Heart left ventricle (tissue), 16 donors: ENCODE data around the gene ATG9B. TPM values are rescaled to one million over a fixed set of nuclear protein-coding genes. Genes with fewer than 3 reads are reported as not detected.

Experiments used
- ATAC-seq, 4 donors: fragments of 200-7000 bp; cut with Tn5 transposase; one replicate each; pipeline ENCODE4 v1.9.1; 2020 to 2022; ENCODE audit warnings: moderate library complexity in 4 of 4, mild to moderate bottlenecking in 3 of 4, moderate number of reproducible peaks in 1 of 4
- DNase-seq, 5 donors: peaks; one replicate each; pipeline ENCODE4 v3.0.0-alpha.2; 2020
- H3K27ac ChIP-seq, 12 donors: fragments of 200-600 bp; sonication (generic) in 4 of 12; one replicate each; pipeline versions ENCODE4 v1.5.0 to v1.8.0; 2016 to 2022; ENCODE audit warnings: mild to moderate bottlenecking in 2 of 12
- H3K27me3 ChIP-seq, 9 donors: fragments of 200-600 bp; sonication (generic) in 2 of 9; one replicate each; pipeline versions ENCODE4 v1.5.1 to v1.8.0; 2016 to 2022; ENCODE audit warnings: mild to moderate bottlenecking in 3 of 9
- H3K36me3 ChIP-seq, 9 donors: fragments of 200-600 bp; sonication (generic) in 2 of 9; one replicate each; pipeline versions ENCODE4 v1.5.0 to v1.8.0; 2018 to 2022; ENCODE audit warnings: mild to moderate bottlenecking in 2 of 9
- H3K4me1 ChIP-seq, 12 donors: fragments of 200-600 bp; sonication (generic) in 4 of 12; one replicate each; pipeline versions ENCODE4 v1.5.0 to v1.8.0; 2016 to 2022; ENCODE audit warnings: mild to moderate bottlenecking in 3 of 12
- H3K4me3 ChIP-seq, 12 donors: fragments of 200-600 bp; sonication (generic) in 4 of 12; one replicate each; pipeline versions ENCODE4 v1.5.0 to v1.8.0; 2017 to 2022; ENCODE audit warnings: mild to moderate bottlenecking in 9 of 12, moderate library complexity in 4 of 12
- H3K9me3 ChIP-seq, 12 donors: fragments of 200-600 bp; sonication (generic) in 4 of 12; one replicate each; pipeline versions ENCODE4 v1.5.0 to v1.8.0; 2016 to 2022; ENCODE audit warnings: mild to moderate bottlenecking in 1 of 12
- CTCF ChIP-seq, 12 donors: fragments of 200-600 bp; sonication (generic) in 4 of 12; IDR thresholded peaks; one replicate each; pipeline versions ENCODE4 v1.5.0 to v1.8.0; 2018 to 2022; ENCODE audit warnings: antibody characterized with exemption in 12 of 12, mild to moderate bottlenecking in 5 of 12
- POLR2A ChIP-seq, 2 donors: fragments of 450-650 bp; IDR thresholded peaks; one replicate each; pipeline ENCODE4 v1.6.1; 2017; ENCODE audit warnings: antibody characterized with exemption in 2 of 2, mild to moderate bottlenecking in 2 of 2, moderate library complexity in 2 of 2
- WGBS, 4 donors: extraction: QIAGEN DNeasy Blood & Tissue Kit in 2 of 4; methylation state at CpG; one replicate each; pipeline versions ENCODE4 v1.1.5 to v1.1.7; 2013 to 2018; 5-methylcytosine and 5-hydroxymethylcytosine counted together
- intact Hi-C, 10 donors: fragments of 100-400 bp; cut with DNase I; formaldehyde crosslinking; loops; one replicate each; pipeline versions ENCODE4 v1.11.1 to v1.14.2; 2022
- polyA plus RNA-seq, 2 donors: library from polyadenylated mRNA; stranded (reverse); fragments of 200-250 nt; gene quantifications; one replicate each; pipeline ENCODE4 v1.2.3, GENCODE V29; 2013
- total RNA-seq, 9 donors: library from RNA; depleted of rRNA in 2 of 9; stranded (reverse); fragments of >200 nt in 2 of 9; fragmentation: NEBNext Ultra II Directional in 3 of 9; extraction: Animal tissue kit (Norgen Biotek cat#: 25700) in 3 of 9; gene quantifications; one replicate each; pipeline versions ENCODE4 v1.1.0 to v1.2.4, GENCODE V29; 2016 to 2023
- donor health status: ischemic (EF 13 %, LVEDD 7.1; RV severe dilation, severe dysfunction).
- donor health status: healthy with polysubstance abuse.
- donor health status: DM: no; HTN: yes; CAD: no.
- donor health status: DM: no; HTN: no; CAD: no.
- donor health status: ischemic (EF 25% LVEDD 6.9; RV normal size, moderate dysfunction).
- donor health status: ischemic (EF 25% LVEDD 5.7; RV mildly dilated, moderate dysfunction).
- donor health status: healthy.
- donor health status: DM: yes; HTN: yes; CAD: no.
- donor health status: ischemic (EF 35%, LVEDD 5.7; RV mildly dilated, moderate dysfunction).
- donor health status: nonischemic (EF 11% LVEDD 7.7; RV severe dilation, severe dysfunction).
- donor health status: DM: yes; HTN: yes; CAD: no.
- donor health status: PGD.
- donor health status: ischemic (EF 29% LVEDD 5.4; RV normal size, mild dysfunction).
- donor health status: nonischemic (EF 23%, LVEDD 6.1; RV moderate dilation, normal function).

ATG9B gene
- total and polyA plus RNA-seq, 11 donors, result 0.07 to 1.0 (median 0.32) TPM; not detected in 7

- no peaks in the 10 kb centered on the region for H3K9me3 ChIP-seq
- H3K27me3 ChIP-seq, result no peaks in the 10 kb centered on the region
- H3K27ac ChIP-seq, result no peak overlapping the region
- DNase-seq (peak in 1 of 5 donors; percentile 4), ATAC-seq (no peak)
- H3K4me1 ChIP-seq, result peaks cover 0 to 37% (median 27%) of the 10 kb centered on the region in 12 donors
- TF ChIP-seq POLR2A (IDR thresholded peaks at IDR 0.05) (no peak), CTCF (IDR thresholded peaks at IDR 0.05) (no peak)
- WGBS, 4 donors, result 79 to 90% (median 86%) methylated on average over 9 of the region's 9 CpGs
- intact Hi-C loops, result no loop called here
- H3K36me3 ChIP-seq, result peaks cover 0 to 39% (median 15%) of the 10 kb centered on the region in 9 donors
- H3K4me3 ChIP-seq, result no peak overlapping the region
Observed at GRCh38 chr7:151005566-151005965, 18.7 kb downstream of the ATG9B start.

GRCh38 chr7:151003572-151003971, 20.7 kb downstream of the ATG9B start:
- 84 to 87% (median 85%) methylated on average over 12 of the region's 12 CpGs for WGBS, 4 donors
- peaks cover 0 to 24% (median 21%) of the 10 kb centered on the region in 12 donors for H3K4me1 ChIP-seq
- DNase-seq (peak in 1 of 5 donors; percentile 6), ATAC-seq (no peak)
- H3K36me3 ChIP-seq, result peaks cover 0 to 46% (median 18%) of the 10 kb centered on the region in 9 donors
- TF ChIP-seq POLR2A (IDR thresholded peaks at IDR 0.05) (no peak), CTCF (IDR thresholded peaks at IDR 0.05) (no peak)
- H3K27me3 ChIP-seq, result no peaks in the 10 kb centered on the region
- no peak overlapping the region for H3K27ac ChIP-seq
- intact Hi-C loops, result no loop called here
- no peaks in the 10 kb centered on the region for H3K9me3 ChIP-seq
- H3K4me3 ChIP-seq, result no peak overlapping the region

- peaks cover 0 to 11% (median 4%) of the 10 kb centered on the region in 12 donors for H3K4me1 ChIP-seq
- ATAC-seq, result no peak
Observed at GRCh38 chr7:151001546-151001945, 22.7 kb downstream of the ATG9B start.

GRCh38 chr7:151000897-151001495, 23.3 kb downstream of the ATG9B start:
- peaks cover 0 to 13% (median 1%) of the 10 kb centered on the region in 12 donors for H3K4me1 ChIP-seq
- intact Hi-C loops, result no loop called here
- H3K27ac ChIP-seq, result no peak overlapping the region
- WGBS, 4 donors, result 93 to 97% (median 94%) methylated on average over 13 of the region's 13 CpGs
- no peak overlapping the region for H3K4me3 ChIP-seq
- TF ChIP-seq CTCF (IDR thresholded peaks at IDR 0.05) (no peak), POLR2A (IDR thresholded peaks at IDR 0.05) (no peak)
- no peaks in the 10 kb centered on the region for H3K9me3 ChIP-seq
- ATAC-seq (no peak), DNase-seq (peak in 1 of 5 donors; percentile 19)
- peaks cover 0 to 54% (median 22%) of the 10 kb centered on the region in 9 donors for H3K36me3 ChIP-seq
- H3K27me3 ChIP-seq, result no peaks in the 10 kb centered on the region

More at GRCh38 chr7:151001546-151001945, 22.7 kb downstream of the ATG9B start:
- DNase-seq, result peak in 1 of 5 donors; percentile 51
- Histone ChIP-seq H3K27ac (no peak overlapping the region), H3K9me3 (no peaks in the 10 kb centered on the region), H3K36me3 (peaks cover 0 to 55% (median 22%) of the 10 kb centered on the region in 9 donors), H3K4me3 (no peak overlapping the region), H3K27me3 (no peaks in the 10 kb centered on the region)
- WGBS, 4 donors, result 92 to 95% (median 94%) methylated on average over 16 of the region's 16 CpGs
- intact Hi-C loops, result no loop called here
- TF ChIP-seq CTCF (IDR thresholded peaks at IDR 0.05) (no peak), POLR2A (IDR thresholded peaks at IDR 0.05) (no peak)
